Lung (tissue), 12 donors: Measurements from ENCODE around the gene THUMPD2. TPM values are rescaled to one million over a fixed set of nuclear protein-coding genes. Genes with fewer than 3 reads are reported as not detected.

Experiments
- ATAC-seq: fragments of 200-7000 bp; cut with Tn5 transposase; one replicate; pipeline ENCODE4 v1.9.1; 2020; ENCODE audit warnings: moderate number of reproducible peaks; ENCODE audit not compliant: insufficient read depth, low FRiP score
- DNase-seq, 3 donors: peaks; one replicate each; pipeline ENCODE4 v3.0.0-alpha.2; 2013 to 2017
- H3K27ac ChIP-seq, 2 donors: one replicate each; pipeline ENCODE4 v1.5.1; 2013; ENCODE audit warnings: mild to moderate bottlenecking in 2 of 2, moderate library complexity in 2 of 2, control low read depth in 1 of 2, inconsistent platforms in 1 of 2, low read depth in 1 of 2, low read length in 1 of 2
- H3K27me3 ChIP-seq, 3 donors: one replicate each; pipeline ENCODE4 v1.5.1; 2013; ENCODE audit warnings: low read length in 2 of 3; ENCODE audit not compliant: control insufficient read depth in 3 of 3, insufficient read depth in 3 of 3
- H3K36me3 ChIP-seq, 4 donors: one replicate each; pipeline ENCODE4 v1.5.1; 2013; ENCODE audit warnings: low read length in 4 of 4, mild to moderate bottlenecking in 1 of 4, moderate library complexity in 1 of 4; ENCODE audit not compliant: control insufficient read depth in 4 of 4, insufficient read depth in 4 of 4
- H3K4me1 ChIP-seq, 5 donors: one replicate each; pipeline ENCODE4 v1.5.1; 2013; ENCODE audit warnings: low read length in 5 of 5, mild to moderate bottlenecking in 2 of 5, moderate library complexity in 1 of 5; ENCODE audit not compliant: control insufficient read depth in 5 of 5, insufficient read depth in 5 of 5
- H3K4me3 ChIP-seq: one replicate; pipeline ENCODE4 v1.5.1; 2013; ENCODE audit warnings: mild to moderate bottlenecking, control low read depth, moderate library complexity
- H3K9ac ChIP-seq, 2 donors: one replicate each; pipeline ENCODE4 v1.5.1; 2013; ENCODE audit warnings: low read length in 2 of 2, control low read depth in 1 of 2; ENCODE audit not compliant: insufficient read depth in 1 of 2
- H3K9me3 ChIP-seq, 4 donors: one replicate each; pipeline ENCODE4 v1.5.1; 2013; ENCODE audit warnings: low read length in 3 of 4, mild to moderate bottlenecking in 1 of 4, moderate library complexity in 1 of 4; ENCODE audit not compliant: control insufficient read depth in 4 of 4, insufficient read depth in 3 of 4
- CTCF ChIP-seq: IDR thresholded peaks from 2 replicates; pipeline ENCODE4 v1.5.1; 2012; ENCODE audit warnings: mild to moderate bottlenecking; ENCODE audit errors: control extremely low read depth, extremely low read depth
- WGBS, 2 donors: extraction: QIAGEN DNeasy Blood & Tissue Kit; methylation state at CpG; one replicate each; pipeline ENCODE4 v1.1.7; 2013; 5-methylcytosine and 5-hydroxymethylcytosine counted together
- polyA plus RNA-seq, 2 donors: library from polyadenylated mRNA; stranded (reverse); fragments of 200-250 nt; gene quantifications; one replicate each; pipeline ENCODE4 v1.2.1, GENCODE V29; 2013
- total RNA-seq, 2 donors: library from RNA; depleted of rRNA in 1 of 2; stranded (reverse); fragments of >200 nt in 1 of 2; gene quantifications; one replicate each; pipeline ENCODE4 v1.2.1, GENCODE V29; 2014 to 2021
- donor health status: control.
- donor health status: control.
- donor health status: Bipolar disorder and iron deficiency.
- donor health status: healthy.
- donor health status: DM: yes; HTN: yes; CAD: no.

The THUMPD2 gene
- total and polyA plus RNA-seq, 4 donors, result 6.9 to 28.1 (median 11.5) TPM

GRCh38 chr2:39741871-39742270 lies 37.2 kb downstream of the THUMPD2 start:
- no peak for TF ChIP-seq CTCF
- Histone ChIP-seq H3K36me3 (peaks cover 13 to 28% (median 16%) of the 10 kb centered on the region in 4 donors), H3K4me1 (peaks cover 0 to 4% (median 0%) of the 10 kb centered on the region in 5 donors), H3K27me3 (no peaks in the 10 kb centered on the region), H3K4me3 (no peak overlapping the region), H3K9ac (no peak overlapping the region), H3K27ac (no peak overlapping the region), H3K9me3 (no peaks in the 10 kb centered on the region)
- peak; percentile 72 for ATAC-seq
- no peak for DNase-seq
- 95 to 97% methylated on average over 1 of the region's 1 CpG for WGBS, 2 donors

DNA sequence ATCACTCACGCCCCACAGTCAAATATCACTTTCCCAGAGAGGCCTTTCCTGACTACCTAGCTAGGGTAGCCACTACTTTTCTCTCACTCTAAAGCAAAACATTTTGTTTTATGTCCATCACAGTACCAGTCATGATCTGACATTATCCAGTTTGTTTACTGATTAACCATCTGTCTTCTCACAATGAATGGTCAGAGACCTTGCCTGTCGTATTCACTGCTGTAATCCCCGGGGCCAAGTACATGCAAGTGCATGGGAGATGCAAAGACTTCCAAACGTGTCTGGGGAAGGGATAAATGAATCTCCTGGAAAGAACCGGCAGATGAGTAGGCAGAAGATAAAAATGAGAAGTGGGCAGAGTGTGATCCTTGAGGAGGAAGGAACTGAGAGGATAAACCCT lies 39.7 kb downstream of the THUMPD2 start:
- 61 to 64% methylated on average over 5 of the region's 5 CpGs for WGBS, 2 donors

DNA sequence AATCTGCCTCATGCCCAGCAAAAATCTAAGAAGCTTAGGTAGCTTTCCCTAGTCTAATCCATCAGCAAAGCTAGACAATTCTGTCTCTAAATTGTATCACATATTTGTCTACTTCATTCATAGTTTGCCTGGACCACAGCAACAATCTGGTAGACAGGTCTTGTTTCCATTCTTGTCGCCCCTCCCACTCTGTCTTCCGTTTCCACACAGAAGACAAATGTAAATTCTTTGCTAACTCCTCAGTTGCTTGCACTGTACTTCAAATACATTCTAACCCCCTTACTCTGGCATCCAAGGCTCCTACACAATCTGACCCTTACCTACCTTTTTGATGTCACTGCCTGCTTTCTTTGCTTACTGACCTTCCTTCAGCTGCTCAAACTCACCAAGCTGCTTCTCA lies 40.1 kb downstream of the THUMPD2 start:
- no peak for ATAC-seq
- DNase-seq, result no peak
- no peak overlapping the region for H3K9ac ChIP-seq
- H3K27ac ChIP-seq, result no peak overlapping the region
- no peak for TF ChIP-seq CTCF
- H3K4me3 ChIP-seq, result no peak overlapping the region
- H3K27me3 ChIP-seq, result no peaks in the 10 kb centered on the region
- WGBS, 2 donors, result 80 to 89% methylated on average over 2 of the region's 2 CpGs
- peaks cover 0 to 5% (median 0%) of the 10 kb centered on the region in 5 donors for H3K4me1 ChIP-seq
- H3K9me3 ChIP-seq, result no peaks in the 10 kb centered on the region
- peaks cover 21 to 44% (median 23%) of the 10 kb centered on the region in 4 donors for H3K36me3 ChIP-seq

More for the DNA sequence above, 39.7 kb downstream of the THUMPD2 start:
- no peak overlapping the region for H3K27ac ChIP-seq
- no peak overlapping the region for H3K4me3 ChIP-seq
- H3K27me3 ChIP-seq, result no peaks in the 10 kb centered on the region
- peaks cover 0 to 5% (median 0%) of the 10 kb centered on the region in 5 donors for H3K4me1 ChIP-seq
- peaks cover 21 to 44% (median 23%) of the 10 kb centered on the region in 4 donors for H3K36me3 ChIP-seq
- no peak for DNase-seq
- H3K9me3 ChIP-seq, result no peaks in the 10 kb centered on the region
- ATAC-seq, result no peak
- TF ChIP-seq CTCF, result no peak
- H3K9ac ChIP-seq, result no peak overlapping the region

GRCh38 chr2:39737661-39738060 lies 41.4 kb downstream of the THUMPD2 start:
- H3K36me3 ChIP-seq, result peaks cover 21 to 42% (median 23%) of the 10 kb centered on the region in 4 donors
- H3K4me1 ChIP-seq, result peaks cover 0 to 5% (median 0%) of the 10 kb centered on the region in 5 donors
- no peak overlapping the region for H3K27ac ChIP-seq
- WGBS, 2 donors, result 81 to 90% methylated on average over 8 of the region's 8 CpGs
- H3K27me3 ChIP-seq, result no peaks in the 10 kb centered on the region
- ATAC-seq (no peak), DNase-seq (no peak)
- H3K9ac ChIP-seq, result no peak overlapping the region
- TF ChIP-seq CTCF, result no peak
- H3K9me3 ChIP-seq, result no peaks in the 10 kb centered on the region
- no peak overlapping the region for H3K4me3 ChIP-seq
